ENCODE measurements around the gene LYPD1. TPM values are rescaled to one million over a fixed set of nuclear protein-coding genes. Genes with fewer than 3 reads are reported as not detected.

Gene LYPD1
- total RNA-seq (2022; extraction: Qiagen RNA extraction; ENCODE audit: low read depth), result 12.3 to 20.8 TPM (median 17.7 TPM) in 5 replicates

DNA sequence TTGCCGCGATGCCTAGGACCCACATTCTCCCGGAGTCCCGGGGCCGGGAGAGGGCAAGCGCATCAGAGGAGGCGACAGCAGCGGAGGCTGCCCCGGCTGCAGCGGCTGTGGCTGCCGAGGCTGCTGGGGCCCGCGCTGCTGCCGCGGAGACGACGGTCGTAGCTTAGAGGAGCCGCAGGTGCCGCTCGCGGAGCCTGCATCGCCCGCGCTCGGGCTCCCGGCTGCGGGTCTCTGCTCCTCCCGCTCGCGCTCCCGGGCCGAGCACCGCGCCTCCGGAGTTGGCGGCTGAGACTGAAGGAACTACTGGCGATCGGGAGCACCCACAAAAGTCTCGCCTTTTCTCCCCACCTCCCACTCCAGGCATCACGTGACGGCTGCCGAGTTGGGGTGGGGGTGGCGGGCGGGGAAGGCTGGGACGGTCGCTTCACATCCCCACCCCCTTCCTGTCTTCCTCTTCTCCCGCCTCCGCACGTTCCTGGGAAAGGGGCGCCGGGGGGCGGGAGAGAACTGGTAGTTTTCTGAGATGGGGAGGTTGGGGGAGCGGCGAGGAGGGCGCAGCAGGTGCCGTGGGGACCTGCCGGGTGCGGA lies at the start of gene LYPD1:
LYPD1 (minus strand) TSS at position 298 of the 588 bp plus-strand sequence; CDS start at position 25, 273 bp downstream.

Measured in A549 treated with CpdA at 1 μM for 4 hours (cell line).